NB4 (cell line): ENCODE data around the gene ARSB.

Experiments
- DNase-seq: peaks from one replicate; pipeline ENCODE4 v3.0.0; 2010; ENCODE audit warnings: low read depth
- H3K4me3 ChIP-seq: one replicate; pipeline ENCODE4 v1.5.1; 2011; ENCODE audit warnings: mild to moderate bottlenecking, low read depth, low read length, moderate library complexity
- MYC ChIP-seq: IDR thresholded peaks from 2 replicates; pipeline ENCODE4 v1.6.1; 2011; ENCODE audit warnings: low read depth, low read length
- POLR2A ChIP-seq: IDR thresholded peaks from 2 replicates; pipeline ENCODE4 v1.6.1; 2011; ENCODE audit warnings: mild to moderate bottlenecking; ENCODE audit not compliant: insufficient read length; ENCODE audit errors: extremely low read depth
- TF ChIP-seq, protein P1 (sequence below): IDR thresholded peaks from one replicate; pipeline ENCODE4 v1.5.1; 2012; ENCODE audit warnings: low read depth, low read length
- TF ChIP-seq, protein P2 (sequence below): IDR thresholded peaks from 2 replicates; pipeline ENCODE4 v1.6.1; 2011; ENCODE audit warnings: low read depth, low read length

Gene ARSB

GRCh38 chr5:78930721-78931120 lies 54.4 kb downstream of the ARSB start:
- DNase-seq, result no peak
- no peak overlapping the region for H3K4me3 ChIP-seq
- TF ChIP-seq MYC (no peak), POLR2A (no peak)
- TF ChIP-seq, protein P1, sequence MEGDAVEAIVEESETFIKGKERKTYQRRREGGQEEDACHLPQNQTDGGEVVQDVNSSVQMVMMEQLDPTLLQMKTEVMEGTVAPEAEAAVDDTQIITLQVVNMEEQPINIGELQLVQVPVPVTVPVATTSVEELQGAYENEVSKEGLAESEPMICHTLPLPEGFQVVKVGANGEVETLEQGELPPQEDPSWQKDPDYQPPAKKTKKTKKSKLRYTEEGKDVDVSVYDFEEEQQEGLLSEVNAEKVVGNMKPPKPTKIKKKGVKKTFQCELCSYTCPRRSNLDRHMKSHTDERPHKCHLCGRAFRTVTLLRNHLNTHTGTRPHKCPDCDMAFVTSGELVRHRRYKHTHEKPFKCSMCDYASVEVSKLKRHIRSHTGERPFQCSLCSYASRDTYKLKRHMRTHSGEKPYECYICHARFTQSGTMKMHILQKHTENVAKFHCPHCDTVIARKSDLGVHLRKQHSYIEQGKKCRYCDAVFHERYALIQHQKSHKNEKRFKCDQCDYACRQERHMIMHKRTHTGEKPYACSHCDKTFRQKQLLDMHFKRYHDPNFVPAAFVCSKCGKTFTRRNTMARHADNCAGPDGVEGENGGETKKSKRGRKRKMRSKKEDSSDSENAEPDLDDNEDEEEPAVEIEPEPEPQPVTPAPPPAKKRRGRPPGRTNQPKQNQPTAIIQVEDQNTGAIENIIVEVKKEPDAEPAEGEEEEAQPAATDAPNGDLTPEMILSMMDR, result no peak
- TF ChIP-seq, protein P2, sequence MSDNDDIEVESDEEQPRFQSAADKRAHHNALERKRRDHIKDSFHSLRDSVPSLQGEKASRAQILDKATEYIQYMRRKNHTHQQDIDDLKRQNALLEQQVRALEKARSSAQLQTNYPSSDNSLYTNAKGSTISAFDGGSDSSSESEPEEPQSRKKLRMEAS, result no peak

DNA sequence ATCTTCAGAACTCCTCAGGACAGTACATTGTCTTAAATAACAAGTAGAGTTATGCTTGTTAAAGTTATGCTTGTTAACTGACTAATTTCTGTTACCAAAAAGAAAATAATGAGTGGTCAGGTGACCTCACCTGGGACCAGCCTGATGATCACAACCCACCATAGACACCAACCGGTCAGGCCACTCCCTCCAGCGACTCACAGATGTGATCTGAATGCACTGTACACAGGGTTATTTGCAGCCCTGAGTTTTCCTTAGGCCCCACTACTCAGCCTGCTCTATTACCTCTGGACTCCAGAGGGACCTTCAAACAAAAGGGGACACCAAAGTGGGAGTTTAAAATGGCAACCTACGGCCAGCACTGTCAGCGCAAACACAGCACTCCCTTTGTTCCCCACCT lies 55.3 kb downstream of the ARSB start:
- no peak overlapping the region for H3K4me3 ChIP-seq
- DNase-seq, result no peak
- no peak for TF ChIP-seq POLR2A
- TF ChIP-seq MYC, result no peak
- TF ChIP-seq, protein P1, result no peak
- TF ChIP-seq, protein P2, result no peak

DNA sequence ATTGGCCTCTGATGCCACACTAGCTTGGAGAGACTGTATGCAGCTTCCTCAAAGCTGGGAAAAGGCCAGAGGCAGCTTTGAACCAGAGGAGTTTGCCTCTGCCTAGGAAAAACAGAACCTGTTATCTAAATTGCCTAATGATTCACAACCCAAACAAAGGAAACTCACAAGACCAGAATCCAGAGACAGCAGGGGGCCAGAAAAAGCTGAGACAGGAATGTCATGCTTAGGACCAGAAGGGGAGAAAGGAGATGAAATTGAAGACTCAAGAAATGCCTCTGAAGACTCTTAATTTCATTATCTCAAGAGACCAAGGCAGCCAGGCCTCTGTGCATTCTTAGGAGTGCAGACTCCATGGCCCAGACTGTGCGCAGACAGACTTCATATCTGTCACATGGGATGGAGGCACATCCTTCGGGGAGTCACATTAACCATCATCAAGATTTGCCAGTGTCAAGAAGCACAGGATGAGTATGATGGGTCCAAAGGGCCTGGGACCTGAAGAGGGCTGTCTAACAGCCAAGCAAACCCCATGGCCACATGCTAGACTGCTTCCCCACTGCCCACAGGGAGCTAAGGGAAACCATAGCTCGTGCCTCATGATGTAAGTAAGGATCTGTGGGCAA lies 57.3 kb downstream of the ARSB start:
- TF ChIP-seq MYC (no peak), POLR2A (no peak)
- TF ChIP-seq, protein P1, result no peak
- TF ChIP-seq, protein P2, result no peak
- no peak for DNase-seq
- no peak overlapping the region for H3K4me3 ChIP-seq

DNA sequence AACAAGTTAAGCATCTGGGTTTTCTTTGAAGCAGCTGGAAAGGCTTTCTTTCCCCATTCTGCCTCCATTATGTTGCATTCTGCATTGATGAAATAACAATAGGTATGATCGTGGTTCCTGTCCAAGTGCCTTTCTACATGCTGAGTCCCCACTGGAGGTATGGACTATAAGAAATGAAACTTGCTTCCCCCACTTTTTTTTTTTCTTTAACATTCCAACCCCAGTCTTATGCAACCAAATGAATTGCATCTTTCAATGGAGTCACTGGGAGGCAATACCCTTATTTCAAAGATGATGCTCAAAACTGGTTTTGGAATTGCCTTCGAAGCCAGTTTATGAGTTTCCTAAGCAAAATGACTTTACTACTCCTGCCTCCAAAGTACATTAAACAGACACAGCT lies 58.9 kb downstream of the ARSB start:
- DNase-seq, result no peak
- TF ChIP-seq, protein P2, result no peak
- TF ChIP-seq POLR2A (no peak), MYC (no peak)
- TF ChIP-seq, protein P1, result no peak
- no peak overlapping the region for H3K4me3 ChIP-seq

DNA sequence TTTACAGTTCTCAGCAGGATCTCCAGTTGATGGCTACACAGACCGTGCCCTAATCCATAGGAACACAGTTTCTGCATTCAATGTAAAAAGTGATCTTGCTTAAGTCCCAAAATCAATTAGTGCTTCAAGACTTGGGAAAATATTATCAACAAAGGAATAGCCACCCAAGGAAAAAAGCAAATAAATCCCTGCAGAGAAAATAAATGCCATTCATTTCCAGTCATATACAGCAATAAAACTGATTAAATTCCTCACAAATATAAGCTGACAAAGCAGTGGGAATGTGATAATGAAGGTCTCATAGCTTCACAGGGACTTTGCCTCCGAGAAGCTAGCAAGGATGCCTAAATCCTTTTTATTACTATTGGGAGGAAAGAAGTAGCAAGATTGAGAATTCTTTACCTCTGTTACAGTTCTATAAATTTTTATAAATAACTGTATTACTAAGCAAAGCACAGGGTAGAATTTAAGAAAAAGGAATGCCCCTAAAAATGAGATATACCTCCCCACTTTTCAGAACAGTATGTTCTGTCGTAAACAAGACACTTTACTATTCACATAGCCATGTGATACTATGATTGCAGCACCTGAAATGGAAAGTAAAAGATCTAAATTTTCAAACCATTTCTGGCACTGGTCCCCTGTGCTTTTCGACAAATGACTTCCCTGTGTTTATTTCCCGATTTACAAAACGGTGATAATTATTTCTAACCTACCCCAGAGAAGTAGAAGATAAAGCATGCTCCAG lies 59.8 kb downstream of the ARSB start:
- DNase-seq, result no peak
- H3K4me3 ChIP-seq, result no peak overlapping the region
- TF ChIP-seq, protein P1, result no peak
- TF ChIP-seq, protein P2, result no peak
- TF ChIP-seq MYC (no peak), POLR2A (no peak)
